Dedifferentiated amniotic fluid mesenchymal stem cell (primary cell): Measurements from ENCODE around the gene SLIT2.
A peak's percentile ranks its signal among the peaks of the same experiment; 100 is the strongest.

ENCODE experiments used
- DNase-seq: peaks from one replicate; pipeline ENCODE4 v3.0.0-alpha.2; 2016; ENCODE audit errors: extremely low spot score

Gene SLIT2

GRCh38 chr4:20251796-20252655 is at the start of gene SLIT2:
SLIT2 (plus strand) TSS chr4:20251905; CDS start chr4:20253816, 1,911 bp downstream.
- peak; percentile 66 for DNase-seq

GRCh38 chr4:20203508-20203907 is 48.2 kb upstream of the SLIT2 start:
- DNase-seq: peak; percentile 59

- DNase-seq: no peak
Measured at GRCh38 chr4:20217521-20217920, 34.2 kb upstream of the SLIT2 start.

- no peak for DNase-seq
Measured at GRCh38 chr4:20217951-20218350, 33.8 kb upstream of the SLIT2 start.

GRCh38 chr4:20219521-20219920 is 32.2 kb upstream of the SLIT2 start:
- DNase-seq: no peak

GRCh38 chr4:20237894-20238537 is 13.7 kb upstream of the SLIT2 start:
- no peak for DNase-seq

- DNase-seq: peak; percentile 94
Measured at GRCh38 chr4:20248155-20248558, 3.5 kb upstream of the SLIT2 start.

GRCh38 chr4:20249333-20249732 is 2.4 kb upstream of the SLIT2 start:
- DNase-seq: peak; percentile 57

GRCh38 chr4:20251031-20251795 is 492 bp upstream of the SLIT2 start:
- no peak for DNase-seq

GRCh38 chr4:20252656-20253282 is 1.1 kb downstream of the SLIT2 start:
- no peak for DNase-seq

GRCh38 chr4:20253283-20253734 is 1.6 kb downstream of the SLIT2 start:
- DNase-seq: no peak

GRCh38 chr4:20253735-20254409 is 2.2 kb downstream of the SLIT2 start:
- no peak for DNase-seq

- peak; percentile 29 for DNase-seq
Measured at GRCh38 chr4:20254511-20255250, 3.0 kb downstream of the SLIT2 start.

GRCh38 chr4:20255251-20255586 is 3.5 kb downstream of the SLIT2 start:
- DNase-seq: peak; percentile 37

GRCh38 chr4:20255823-20256222 is 4.1 kb downstream of the SLIT2 start:
- no peak for DNase-seq

GRCh38 chr4:20256381-20256881 is 4.7 kb downstream of the SLIT2 start:
- DNase-seq: peak; percentile 33

- no peak for DNase-seq
Measured at GRCh38 chr4:20259707-20260106, 8.0 kb downstream of the SLIT2 start.

GRCh38 chr4:20260821-20261220 is 9.1 kb downstream of the SLIT2 start:
- DNase-seq: no peak

GRCh38 chr4:20262221-20262620 is 10.5 kb downstream of the SLIT2 start:
- no peak for DNase-seq

GRCh38 chr4:20264688-20265087 is 13.0 kb downstream of the SLIT2 start:
- DNase-seq: no peak
